HepG2 (cell line): ENCODE results near the gene UBE2O. TPM values are rescaled to one million over a fixed set of nuclear protein-coding genes. Genes with fewer than 3 reads are reported as not detected.

Experiments used
- ATAC-seq: fragments of 200-7000 bp; cut with Tn5 transposase; 3 replicates; pipeline ENCODE4 v1.9.1; 2020; ENCODE audit warnings: mild to moderate bottlenecking, moderate library complexity
- BruUV-seq: library from RNA; stranded (reverse); fragments of 400-500 nt; replicated peaks from 2 replicates; lab custom pipeline; 2021; lab: Mats Ljungman, UMichigan
- CTCF ChIA-PET: fragments of 300-600 bp; formaldehyde crosslinking; extraction: SDS; loops from one replicate; lab custom pipeline; 2021; ENCODE audit warnings: low total read pairs, inconsistent platforms, low intra/inter-chr PET ratio; lab: Yijun Ruan, JAX
- POLR2A ChIA-PET: fragments of 350-600 bp; sonication (Branson Sonifier 250); formaldehyde crosslinking; loops from one replicate; lab custom pipeline; 2020; ENCODE audit warnings: antibody characterized with exemption, inconsistent platforms; lab: Yijun Ruan, JAX
- DNase-seq: peaks from one replicate; pipeline ENCODE4 v3.0.0-alpha.2; 2015; ENCODE audit warnings: low spot score
- FAIRE-seq: peaks from 3 replicates; lab custom pipeline; 2011; peaks lifted over from hg19 to GRCh38; lab: Jason Lieb, UNC
- H2AFZ ChIP-seq: one replicate; pipeline ENCODE4 v1.6.1; 2011; ENCODE audit warnings: low read length, inconsistent platforms
- H3K27ac ChIP-seq: fragments of 300-600 bp; 3 replicates; pipeline ENCODE4 v1.8.0; 2011; ENCODE audit warnings: mixed run types, mild to moderate bottlenecking, mixed read lengths, low read length, inconsistent platforms; ENCODE audit not compliant: insufficient read depth; ENCODE audit errors: extremely low read length
- H3K27me3 ChIP-seq, 2 experiments: fragments of 200-600 bp in 1 of 2; 2 replicates in 1 of 2; 3 replicates in 1 of 2; pipeline versions ENCODE4 v1.6.0 to v1.8.0; 2011; ENCODE audit warnings: low read length in 2 of 2, mild to moderate bottlenecking in 2 of 2, moderate library complexity in 2 of 2, inconsistent platforms in 1 of 2; ENCODE audit not compliant: insufficient read depth in 2 of 2, control insufficient read depth in 1 of 2
- H3K36me3 ChIP-seq, 2 experiments: fragments of 200-600 bp in 1 of 2; replicated peaks in 1 of 2; 2 replicates in 1 of 2; 3 replicates in 1 of 2; pipeline versions ENCODE4 v1.5.1 to v1.8.0; 2011; ENCODE audit warnings: low read length in 2 of 2, inconsistent platforms in 1 of 2; ENCODE audit not compliant: insufficient read depth in 2 of 2, control insufficient read depth in 1 of 2
- H3K4me1 ChIP-seq: 2 replicates; pipeline ENCODE4 v1.5.1; 2012; ENCODE audit warnings: low read length, inconsistent platforms; ENCODE audit not compliant: insufficient read depth
- H3K4me2 ChIP-seq: 2 replicates; pipeline ENCODE4 v1.6.0; 2011; ENCODE audit warnings: low read depth, low read length, inconsistent platforms
- H3K4me3 ChIP-seq, 3 experiments: fragments of 200-600 bp in 1 of 3; sonication (generic), shearing (Covaris generic) in 1 of 3; replicated peaks in 1 of 3; 2 replicates each; pipeline ENCODE4 v1.5.1; 2011 to 2016; ENCODE audit warnings: low read length in 3 of 3, inconsistent platforms in 2 of 3, low read depth in 2 of 3, mild to moderate bottlenecking in 2 of 3, control low read depth in 1 of 3, mixed read lengths in 1 of 3; ENCODE audit not compliant: insufficient read depth in 1 of 3
- H3K79me2 ChIP-seq: one replicate; pipeline ENCODE4 v1.6.1; 2011; ENCODE audit warnings: low read length, inconsistent platforms; ENCODE audit not compliant: insufficient read depth
- H3K9ac ChIP-seq: 2 replicates; pipeline ENCODE4 v1.6.0; 2011; ENCODE audit warnings: mild to moderate bottlenecking, low read depth, low read length, inconsistent platforms; ENCODE audit not compliant: insufficient read depth
- H3K9me3 ChIP-seq: 2 replicates; pipeline ENCODE4 v1.5.1; 2012; ENCODE audit warnings: mild to moderate bottlenecking, low read length
- H4K20me1 ChIP-seq: 2 replicates; pipeline ENCODE4 v1.6.0; 2011; ENCODE audit warnings: inconsistent platforms, mild to moderate bottlenecking, low read length, moderate library complexity; ENCODE audit not compliant: insufficient read depth
- ATF3 ChIP-seq: sonication (generic); formaldehyde crosslinking; IDR thresholded peaks from 2 replicates; pipeline ENCODE4 v1.4.0; 2020; ENCODE audit warnings: missing genetic modification reagents
- CBX1 ChIP-seq: IDR thresholded peaks from one replicate; pipeline ENCODE4 v1.6.1; 2016; ENCODE audit warnings: antibody characterized with exemption, low read depth
- CENPT ChIP-seq: sonication (generic); formaldehyde crosslinking; IDR thresholded peaks from 2 replicates; pipeline ENCODE4 v1.8.0; 2022; ENCODE audit warnings: low read depth, mild to moderate bottlenecking, moderate library complexity, missing genetic modification reagents
- MIER2 ChIP-seq: IDR thresholded peaks from 2 replicates; pipeline ENCODE4 v1.6.1; 2016; ENCODE audit warnings: missing biosample characterization, missing genetic modification reagents
- NFATC3 ChIP-seq: sonication (generic); formaldehyde crosslinking; IDR thresholded peaks from 2 replicates; pipeline ENCODE4 v1.5.1; 2020; ENCODE audit warnings: mild to moderate bottlenecking, missing genetic modification reagents
- NFIC ChIP-seq: IDR thresholded peaks from 2 replicates; pipeline ENCODE4 v1.6.1; 2012; ENCODE audit warnings: mild to moderate bottlenecking, low read length, inconsistent platforms
- PAF1 ChIP-seq: IDR thresholded peaks from 2 replicates; pipeline ENCODE4 v1.6.1; 2016; ENCODE audit warnings: missing genetic modification reagents, missing compliant biosample characterization
- PTBP1 ChIP-seq: fragments of 200-400 bp; formaldehyde crosslinking; IDR thresholded peaks from 2 replicates; pipeline ENCODE4 v1.6.1; 2018; ENCODE audit warnings: low read length, low read depth; ENCODE audit not compliant: poor library complexity, severe bottlenecking
- ZBTB37 ChIP-seq: sonication (generic); formaldehyde crosslinking; IDR thresholded peaks from 2 replicates; pipeline ENCODE4 v1.4.0; 2020; ENCODE audit warnings: mild to moderate bottlenecking, missing genetic modification reagents
- ZFP82 ChIP-seq: sonication (generic); formaldehyde crosslinking; IDR thresholded peaks from 2 replicates; pipeline ENCODE4 v1.5.1; 2020; ENCODE audit warnings: mild to moderate bottlenecking, missing genetic modification reagents, borderline replicate concordance
- ZNF143 ChIP-seq: sonication (generic); formaldehyde crosslinking; IDR thresholded peaks from 2 replicates; pipeline ENCODE4 v1.4.0; 2020; ENCODE audit warnings: missing genetic modification reagents
- ZNF275 ChIP-seq: sonication (generic); formaldehyde crosslinking; IDR thresholded peaks from 2 replicates; pipeline ENCODE4 v1.8.0; 2022; ENCODE audit warnings: missing genetic modification reagents, mild to moderate bottlenecking, inconsistent platforms, borderline replicate concordance
- WGBS: methylation state at CpG from one replicate; pipeline ENCODE4 v1.1.6; 2017; ENCODE audit warnings: low lambda C conversion rate; 5-methylcytosine and 5-hydroxymethylcytosine counted together
- in situ Hi-C: cut with HindIII; loops from 2 replicates; pipeline ENCODE4 v1.10.0; 2017; ENCODE audit warnings: low pct_unique_long_range_greater_than_20kb; ENCODE audit not compliant: extremely low pct_ligation_motif_present
- intact Hi-C: fragments of 100-400 bp; cut with micrococcal nuclease; formaldehyde crosslinking; loops from one replicate; pipeline ENCODE4 v1.10.0; 2022; ENCODE audit not compliant: unreplicated experiment
- polyA plus RNA-seq, 8 experiments: library from polyadenylated mRNA; depleted of rRNA in 3 of 8; stranded (reverse) in 7 of 8; unstranded in 1 of 8; fragments of >200 nt; fragmentation: Illumina TruSeq in 4 of 8; extraction: Trizol in 4 of 8; gene quantifications; 2 replicates each; pipeline versions ENCODE4 v1.2.1 to v1.2.3, GENCODE V29; 2011 to 2016; ENCODE audit warnings: low read depth in 4 of 8, missing spikeins in 1 of 8, mixed read lengths in 1 of 8; ENCODE audit not compliant: insufficient read depth in 1 of 8
- total RNA-seq, 5 experiments: library from RNA; depleted of rRNA; stranded (reverse); fragments of >200 nt; fragmentation: Illumina TruSeq; extraction: Trizol; gene quantifications; 2 replicates each; pipeline ENCODE4 v1.2.3, GENCODE V29; 2016; ENCODE audit warnings: low read depth in 1 of 5
- TF ChIP-seq, protein P1 (sequence below): IDR thresholded peaks from 2 replicates; pipeline ENCODE4 v1.6.1; 2012; ENCODE audit warnings: low read length, improper control_type of control experiment

UBE2O gene
- total and polyA plus RNA-seq, 2 of the 13 experiments (the other 11 are each of a cell fraction or from before 2014, with no cell fraction given), result 21.5 to 23.5 TPM

- peak; percentile 21 for ATAC-seq
- no peak for FAIRE-seq
- peaks cover 49% of the 10 kb centered on the region for H3K79me2 ChIP-seq
- H3K27me3 ChIP-seq, result no peaks in the 10 kb centered on the region; a peak in 1 of 5 replicates
- H3K36me3 ChIP-seq, result peaks cover 3 to 7% of the 10 kb centered on the region in 2 experiments; a peak in 3 of 5 replicates
- no peak for DNase-seq
- H3K9me3 ChIP-seq, result no peaks in the 10 kb centered on the region
- H2AFZ ChIP-seq, result no peak overlapping the region
- peaks cover 55% of the 10 kb centered on the region for H3K4me1 ChIP-seq
- BruUV-seq, result no TSS peak
- H4K20me1 ChIP-seq, result no peaks in the 10 kb centered on the region
- intact Hi-C loops (no loop called here), in situ Hi-C loops (loop anchor here (5.0 kb wide), 1 partner anchor 34 kb away; no protein-coding TSS in a partner anchor)
- H3K4me3 ChIP-seq, result peak overlapping the region; percentile 87 to 99 (median 98)
- CTCF ChIA-PET, result interaction anchor here (1.8 kb wide), 1 partner anchor 33 kb away, joined by 6 read pairs; no protein-coding TSS in a partner anchor
- peak overlapping the region; percentile 96 for H3K9ac ChIP-seq
- peak overlapping the region; percentile 96 for H3K4me2 ChIP-seq
- WGBS, result 0% methylated on average over 9 of the region's 51 CpGs
- POLR2A ChIA-PET, result interaction anchor here (0.8 to 24.7 kb wide), 17 partner anchors 9 to 261 kb away, joined by 3 to 1379 read pairs (median 6); partner anchors contain the start of genes RHBDF2 and SPHK1
- peak overlapping the region; percentile 99 for H3K27ac ChIP-seq
- no peak for TF ChIP-seq NFIC
- no peak for TF ChIP-seq ATF3 (CRISPR knock-in tag)
- TF ChIP-seq, protein P1, sequence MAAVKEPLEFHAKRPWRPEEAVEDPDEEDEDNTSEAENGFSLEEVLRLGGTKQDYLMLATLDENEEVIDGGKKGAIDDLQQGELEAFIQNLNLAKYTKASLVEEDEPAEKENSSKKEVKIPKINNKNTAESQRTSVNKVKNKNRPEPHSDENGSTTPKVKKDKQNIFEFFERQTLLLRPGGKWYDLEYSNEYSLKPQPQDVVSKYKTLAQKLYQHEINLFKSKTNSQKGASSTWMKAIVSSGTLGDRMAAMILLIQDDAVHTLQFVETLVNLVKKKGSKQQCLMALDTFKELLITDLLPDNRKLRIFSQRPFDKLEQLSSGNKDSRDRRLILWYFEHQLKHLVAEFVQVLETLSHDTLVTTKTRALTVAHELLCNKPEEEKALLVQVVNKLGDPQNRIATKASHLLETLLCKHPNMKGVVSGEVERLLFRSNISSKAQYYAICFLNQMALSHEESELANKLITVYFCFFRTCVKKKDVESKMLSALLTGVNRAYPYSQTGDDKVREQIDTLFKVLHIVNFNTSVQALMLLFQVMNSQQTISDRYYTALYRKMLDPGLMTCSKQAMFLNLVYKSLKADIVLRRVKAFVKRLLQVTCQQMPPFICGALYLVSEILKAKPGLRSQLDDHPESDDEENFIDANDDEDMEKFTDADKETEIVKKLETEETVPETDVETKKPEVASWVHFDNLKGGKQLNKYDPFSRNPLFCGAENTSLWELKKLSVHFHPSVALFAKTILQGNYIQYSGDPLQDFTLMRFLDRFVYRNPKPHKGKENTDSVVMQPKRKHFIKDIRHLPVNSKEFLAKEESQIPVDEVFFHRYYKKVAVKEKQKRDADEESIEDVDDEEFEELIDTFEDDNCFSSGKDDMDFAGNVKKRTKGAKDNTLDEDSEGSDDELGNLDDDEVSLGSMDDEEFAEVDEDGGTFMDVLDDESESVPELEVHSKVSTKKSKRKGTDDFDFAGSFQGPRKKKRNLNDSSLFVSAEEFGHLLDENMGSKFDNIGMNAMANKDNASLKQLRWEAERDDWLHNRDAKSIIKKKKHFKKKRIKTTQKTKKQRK, result no peak
- TF ChIP-seq ZFP82 (CRISPR knock-in tag), result peak; percentile 93
- TF ChIP-seq ZBTB37 (CRISPR knock-in tag), result peak; percentile 24; the same call in 1 of the 2 replicates
- TF ChIP-seq MIER2 (CRISPR knock-in tag), result no peak
- TF ChIP-seq CBX1, result no peak
- peak; percentile 74 for TF ChIP-seq PTBP1
- TF ChIP-seq ZNF143 (CRISPR knock-in tag), result no peak
- TF ChIP-seq CENPT, result 0 out of 2 replicates have a peak, but pooled peaks have one; percentile 65
- peak; percentile 39; the same call in 1 of the 2 replicates for TF ChIP-seq ZNF275 (CRISPR knock-in tag)
- TF ChIP-seq NFATC3 (CRISPR knock-in tag), result 0 out of 2 replicates have a peak, but pooled peaks have one; percentile 54
- no peak for TF ChIP-seq PAF1
These were observed 99.9 kb downstream of the UBE2O start for GRCh38 chr17:76353004-76353598.
